KMS-11 (cell line): ENCODE data around the gene PDS5A.
"Not testable (repeated sequence)": the region's sequence is repeated elsewhere in the genome, so short reads cannot be mapped to it uniquely, and the experiment has no call there.

Source experiments
- H2AFZ ChIP-seq: fragments of 200-600 bp; sonication (generic); 2 replicates; pipeline ENCODE4 v1.6.1; 2016; ENCODE audit warnings: antibody characterized with exemption, mixed run types, low read depth
- H3K27ac ChIP-seq: fragments of 200-600 bp; sonication (generic); 2 replicates; pipeline ENCODE4 v1.6.1; 2016; ENCODE audit warnings: mild to moderate bottlenecking, mixed run types
- H3K27me3 ChIP-seq: fragments of 200-600 bp; sonication (generic); 2 replicates; pipeline ENCODE4 v1.6.1; 2017; ENCODE audit warnings: mild to moderate bottlenecking, low read depth, mixed run types, moderate library complexity; ENCODE audit not compliant: insufficient read depth
- H3K36me3 ChIP-seq: fragments of 200-600 bp; sonication (generic); 2 replicates; pipeline ENCODE4 v1.6.1; 2017; ENCODE audit warnings: mild to moderate bottlenecking, mixed run types; ENCODE audit not compliant: insufficient read depth
- H3K4me1 ChIP-seq: fragments of 200-600 bp; sonication (generic); 2 replicates; pipeline ENCODE4 v1.6.1; 2016; ENCODE audit warnings: mild to moderate bottlenecking, low read depth, mixed run types; ENCODE audit not compliant: poor library complexity, severe bottlenecking
- H3K4me2 ChIP-seq: fragments of 200-600 bp; sonication (generic); 2 replicates; pipeline ENCODE4 v1.7.0; 2016; ENCODE audit warnings: mild to moderate bottlenecking, mixed run types
- H3K4me3 ChIP-seq: fragments of 200-600 bp; sonication (generic); IDR thresholded peaks from 2 replicates; pipeline ENCODE4 v1.6.1; 2017; ENCODE audit warnings: low read depth, low read length, mixed read lengths; ENCODE audit not compliant: insufficient read depth
- H3K79me2 ChIP-seq: fragments of 200-600 bp; sonication (generic); 2 replicates; pipeline ENCODE4 v1.6.1; 2016; ENCODE audit warnings: low read depth, mixed run types; ENCODE audit not compliant: insufficient read depth
- H3K9ac ChIP-seq: fragments of 200-600 bp; sonication (generic); 2 replicates; pipeline ENCODE4 v1.6.1; 2016; ENCODE audit warnings: mild to moderate bottlenecking, mixed run types
- H4K20me1 ChIP-seq: fragments of 200-600 bp; sonication (generic); 2 replicates; pipeline ENCODE4 v1.6.1; 2016; ENCODE audit warnings: mild to moderate bottlenecking, mixed run types; ENCODE audit not compliant: insufficient read depth
- CTCF ChIP-seq: fragments of 200-600 bp; sonication (generic); conservative IDR thresholded peaks from 2 replicates; pipeline ENCODE4 v1.6.1; 2017; ENCODE audit warnings: low read depth, mild to moderate bottlenecking, antibody characterized with exemption, low read length, moderate library complexity, mixed read lengths

The PDS5A gene

DNA sequence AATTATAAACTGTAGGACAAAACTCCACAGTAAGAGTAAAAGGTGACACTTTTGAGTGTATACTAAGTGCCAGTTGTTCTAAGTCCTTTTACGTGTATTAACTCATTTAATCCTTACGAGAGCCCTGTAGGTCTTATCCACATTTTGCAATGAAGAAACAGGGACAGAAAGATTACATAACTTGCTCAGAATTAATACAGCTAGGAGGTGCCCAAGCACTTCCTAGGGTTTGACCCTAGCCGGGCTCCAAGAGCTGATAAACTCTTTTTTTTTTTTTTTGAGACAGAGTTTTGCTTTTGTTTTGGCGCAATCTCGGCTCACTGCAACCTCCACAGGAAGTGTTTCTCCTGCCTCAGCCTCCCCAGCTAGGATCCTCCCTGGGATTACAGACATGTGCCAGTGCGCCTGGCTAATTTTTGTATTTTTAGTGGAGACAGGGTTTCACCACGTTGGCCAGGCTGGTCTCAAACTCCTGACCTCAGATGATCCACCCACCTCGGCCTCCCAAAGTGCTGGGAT, 169.4 kb downstream of the PDS5A start:
- no peak overlapping the region for H3K4me3 ChIP-seq
- H3K4me1 ChIP-seq: no peaks in the 10 kb centered on the region
- H3K9ac ChIP-seq: no peak overlapping the region
- TF ChIP-seq CTCF: no peak
- no peaks in the 10 kb centered on the region for H3K79me2 ChIP-seq
- no peaks in the 10 kb centered on the region for H3K36me3 ChIP-seq
- H4K20me1 ChIP-seq: no peaks in the 10 kb centered on the region
- no peak overlapping the region for H3K27ac ChIP-seq
- no peaks in the 10 kb centered on the region for H3K27me3 ChIP-seq
- no peak overlapping the region for H2AFZ ChIP-seq
- no peak overlapping the region for H3K4me2 ChIP-seq

GRCh38 chr4:39802005-39802404, 175.7 kb downstream of the PDS5A start:
- H2AFZ ChIP-seq: no peak overlapping the region
- no peaks in the 10 kb centered on the region for H3K36me3 ChIP-seq
- H4K20me1 ChIP-seq: no peaks in the 10 kb centered on the region
- H3K4me2 ChIP-seq: no peak overlapping the region
- H3K79me2 ChIP-seq: no peaks in the 10 kb centered on the region
- no peak overlapping the region for H3K9ac ChIP-seq
- H3K4me1 ChIP-seq: no peaks in the 10 kb centered on the region
- no peak overlapping the region for H3K27ac ChIP-seq
- no peak overlapping the region for H3K4me3 ChIP-seq
- H3K27me3 ChIP-seq: no peaks in the 10 kb centered on the region
- no peak for TF ChIP-seq CTCF

DNA sequence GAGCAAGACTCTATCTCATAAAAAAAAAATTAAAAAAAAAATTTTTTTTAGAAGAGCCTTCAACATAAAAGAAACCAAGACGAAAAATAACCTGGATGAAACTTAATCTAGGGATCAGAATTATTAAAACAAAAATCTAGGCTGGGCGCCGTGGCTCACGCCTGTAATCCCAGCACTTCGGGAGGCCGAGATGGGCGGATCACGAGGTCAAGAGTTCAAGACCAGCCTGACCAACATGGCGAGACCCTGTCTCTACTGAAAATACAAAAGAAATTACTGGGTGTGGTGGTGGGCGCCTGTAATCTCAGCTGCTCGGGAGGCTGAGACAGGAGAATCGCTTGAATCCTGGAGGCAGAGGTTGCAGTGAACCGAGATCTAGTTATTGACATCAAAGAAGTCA, 184.7 kb downstream of the PDS5A start:
- not testable (repeated sequence) for H3K9ac ChIP-seq

GRCh38 chr4:39792529-39792928, 185.2 kb downstream of the PDS5A start:
- no peak overlapping the region for H3K9ac ChIP-seq
- TF ChIP-seq CTCF: no peak

More for the DNA sequence above, 184.7 kb downstream of the PDS5A start:
- not testable (repeated sequence) for H2AFZ ChIP-seq, H3K27me3 ChIP-seq, H3K79me2 ChIP-seq, H3K4me2 ChIP-seq, H3K4me3 ChIP-seq, H4K20me1 ChIP-seq, H3K27ac ChIP-seq, H3K4me1 ChIP-seq, H3K36me3 ChIP-seq

DNA sequence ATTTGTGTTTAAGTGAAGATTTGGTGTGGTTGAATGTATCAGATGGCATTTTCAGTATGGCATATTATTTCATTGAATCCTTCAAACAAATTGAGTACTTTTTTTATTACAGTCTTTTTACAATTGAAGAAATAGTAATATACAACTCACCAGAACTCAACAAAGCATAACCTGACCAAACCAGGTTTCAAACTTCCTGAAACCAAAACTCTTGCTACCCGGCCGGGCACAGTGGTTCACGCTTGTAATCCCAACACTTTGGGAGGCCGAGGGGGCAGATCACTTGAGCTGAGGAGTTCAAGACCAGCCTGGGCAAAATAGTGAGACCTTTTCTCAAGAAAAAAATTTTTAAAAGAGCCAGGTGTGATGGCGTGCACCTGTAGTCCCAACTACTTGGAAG, 185.6 kb downstream of the PDS5A start:
- no peaks in the 10 kb centered on the region for H4K20me1 ChIP-seq
- no peaks in the 10 kb centered on the region for H3K27me3 ChIP-seq
- no peaks in the 10 kb centered on the region for H3K79me2 ChIP-seq
- no peak overlapping the region for H3K27ac ChIP-seq
- no peak overlapping the region for H2AFZ ChIP-seq
- H3K36me3 ChIP-seq: no peaks in the 10 kb centered on the region
- no peak overlapping the region for H3K9ac ChIP-seq
- TF ChIP-seq CTCF: no peak
- H3K4me1 ChIP-seq: no peaks in the 10 kb centered on the region
- no peak overlapping the region for H3K4me3 ChIP-seq
- no peak overlapping the region for H3K4me2 ChIP-seq

More at GRCh38 chr4:39792529-39792928, 185.2 kb downstream of the PDS5A start:
- no peak overlapping the region for H3K4me3 ChIP-seq
- H3K27me3 ChIP-seq: no peaks in the 10 kb centered on the region
- no peaks in the 10 kb centered on the region for H3K79me2 ChIP-seq
- H3K4me2 ChIP-seq: no peak overlapping the region
- no peak overlapping the region for H2AFZ ChIP-seq
- H3K4me1 ChIP-seq: no peaks in the 10 kb centered on the region
- no peaks in the 10 kb centered on the region for H3K36me3 ChIP-seq
- H3K27ac ChIP-seq: no peak overlapping the region
- H4K20me1 ChIP-seq: no peaks in the 10 kb centered on the region
